ENCODE data around the gene SEBOX. TPM values are rescaled to one million over a fixed set of nuclear protein-coding genes. Genes with fewer than 3 reads are reported as not detected.

SEBOX gene
- total and polyA plus RNA-seq, 2 of the 8 experiments (the other 6 are each of a cell fraction or from before 2014, with no cell fraction given), result not detected

DNA sequence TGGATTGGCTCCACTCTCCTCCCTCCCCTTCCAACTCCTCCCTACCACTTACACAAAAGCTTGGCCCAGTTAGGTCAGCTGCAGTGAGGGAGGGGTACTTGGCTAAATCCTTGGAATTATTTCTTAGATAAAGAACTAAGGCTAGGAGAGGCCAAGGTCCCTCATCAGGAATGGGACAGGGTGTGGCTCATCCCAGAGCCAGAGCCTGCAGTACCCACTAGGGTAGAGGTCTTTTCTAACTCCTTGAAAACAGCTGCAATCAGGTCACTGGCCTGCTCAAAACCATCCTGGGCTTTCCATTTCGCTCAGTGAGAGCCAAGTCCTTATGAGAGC is 42.9 kb upstream of the SEBOX start:
- H4K5ac ChIP-seq (ENCODE audit: insufficient read length, low read depth, low read length), result no peak overlapping the region
- DNase-seq (ENCODE audit: low read depth in 1 of 2, low spot score in 2 of 2) (no peak), FAIRE-seq (no peak)
- ChIA-PET CTCF (ENCODE audit: partially characterized antibody) (interaction anchor here (0.7 to 5.8 kb wide), 9 partner anchors 9 to 86 kb away, joined by 3 to 52 read pairs (median 5); partner anchors contain the start of gene POLDIP2), POLR2A (ENCODE audit: partially characterized antibody) (interaction anchor here (1.0 to 12.8 kb wide), 3 partner anchors 11 to 22 kb away, joined by 3 to 135 read pairs (median 12); no protein-coding TSS in a partner anchor)
- no peak overlapping the region for H3K4ac ChIP-seq (replicated peaks; ENCODE audit: insufficient read length, low read depth, low read length)
- no peaks in the 10 kb centered on the region for H3K79me1 ChIP-seq (ENCODE audit: low read depth, low read length)
- H3K23ac ChIP-seq (ENCODE audit: insufficient read length), result no peak overlapping the region
- no peak overlapping the region for H2BK15ac ChIP-seq (ENCODE audit: low read length)
- no peak overlapping the region for H2AK5ac ChIP-seq (ENCODE audit: low read depth, low read length)
- H2BK5ac ChIP-seq (ENCODE audit: low read depth, low read length), result peak overlapping the region; percentile 53; the same call in 1 of the 2 replicates
- peak overlapping the region in 1 of 4 experiments; percentile 8; a peak in 2 of 8 replicates for H3K4me3 ChIP-seq (ENCODE audit: extremely low read depth in 1 of 4, insufficient read depth in 2 of 4, low read depth in 3 of 4, low read length in 4 of 4)
- peak overlapping the region; percentile 88; the same call in 1 of the 2 replicates for H2BK20ac ChIP-seq (ENCODE audit: low read length)
- no peak overlapping the region for H3K14ac ChIP-seq (ENCODE audit: insufficient read length)
- peak overlapping the region; percentile 23 for H4K91ac ChIP-seq (replicated peaks; ENCODE audit: insufficient read length, low read length)
- no peaks in the 10 kb centered on the region for H3K36me3 ChIP-seq (ENCODE audit: control insufficient read depth in 2 of 4, insufficient read depth in 4 of 4, low read length in 3 of 4)
- H3K9me3 ChIP-seq (ENCODE audit: insufficient read depth in 2 of 2, low read depth in 1 of 2, low read length in 1 of 2), result no peaks in the 10 kb centered on the region
- H3K27me3 ChIP-seq (replicated peaks in 1 of 4; ENCODE audit: control insufficient read depth in 3 of 4, extremely low read depth in 1 of 4, insufficient read depth in 3 of 4, low read length in 3 of 4), result peaks cover 0 to 28% (median 12%) of the 10 kb centered on the region in 4 experiments; a peak in 5 of 7 replicates
- peaks cover 29 to 53% (median 31%) of the 10 kb centered on the region in 4 experiments for H3K4me1 ChIP-seq (replicated peaks in 1 of 4; ENCODE audit: control insufficient read depth in 3 of 4, insufficient read depth in 4 of 4, low read length in 3 of 4)
- no peaks in the 10 kb centered on the region; a peak in 1 of 4 replicates for H3K79me2 ChIP-seq (ENCODE audit: control insufficient read depth in 1 of 2, insufficient read depth in 2 of 2, low read length in 2 of 2)
- no peak overlapping the region for H4K8ac ChIP-seq (ENCODE audit: extremely low read depth, insufficient read depth, low read length)
- no peak overlapping the region for H3K9ac ChIP-seq (replicated peaks in 1 of 4; ENCODE audit: extremely low read depth in 1 of 4, low read depth in 3 of 4, low read length in 3 of 4)
- no peak overlapping the region for H2AFZ ChIP-seq (ENCODE audit: low read length)
- H3K23me2 ChIP-seq (ENCODE audit: low read depth, low read length), result peaks cover 12% of the 10 kb centered on the region; the same call in 1 of the 2 replicates
- H3K18ac ChIP-seq (ENCODE audit: extremely low read depth, low read length), result peak overlapping the region; percentile 39; the same call in 1 of the 2 replicates
- H3K27ac ChIP-seq (ENCODE audit: low read depth, low read length), result no peak overlapping the region
- no peaks in the 10 kb centered on the region for H4K20me1 ChIP-seq (replicated peaks in 1 of 2; ENCODE audit: control insufficient read depth in 1 of 2, insufficient read depth in 2 of 2, low read length in 2 of 2)
- H3K4me2 ChIP-seq (ENCODE audit: insufficient read depth in 1 of 2, low read depth in 2 of 2, low read length in 2 of 2), result peak overlapping the region; percentile 59 to 78
- H2BK120ac ChIP-seq (replicated peaks; ENCODE audit: low read depth, low read length), result peak overlapping the region; percentile 70
- H2BK12ac ChIP-seq (ENCODE audit: low read depth, low read length), result peak overlapping the region; percentile 69; the same call in 1 of the 2 replicates
- 72% methylated on average over 1 of the region's 1 CpG; no CpG with 5 or more reads in 1 of the 2 experiments for WGBS, 2 experiments (ENCODE audit: extremely low coverage in 1 of 2, insufficient coverage in 1 of 2, insufficient read length in 1 of 2, insufficient replicate concordance in 2 of 2, low coverage in 1 of 2, low lambda C conversion rate in 2 of 2, missing lambda C conversion rate in 1 of 2)
- no peak overlapping the region for H3K56ac ChIP-seq (replicated peaks; ENCODE audit: insufficient read length, low read depth, low read length)
- TF ChIP-seq TAF1 (IDR thresholded peaks at IDR 0.05; ENCODE audit: low read depth, low read length), result no peak
- no peak for TF ChIP-seq BCL11A (IDR thresholded peaks at IDR 0.05; ENCODE audit: low read depth in 2 of 2, low read length in 2 of 2)
- no peak for TF ChIP-seq SUZ12 (IDR thresholded peaks at IDR 0.05; ENCODE audit: low read length)
- TF ChIP-seq SIN3A (conservative IDR thresholded peaks at IDR 0.05 in 1 of 2, IDR thresholded peaks at IDR 0.05 in 1 of 2; ENCODE audit: low read depth in 1 of 2, low read length in 2 of 2), result 0 out of 4 replicates have a peak, but pooled peaks of 1 of the 2 experiments have one; percentile 3
- TF ChIP-seq, protein P1, sequence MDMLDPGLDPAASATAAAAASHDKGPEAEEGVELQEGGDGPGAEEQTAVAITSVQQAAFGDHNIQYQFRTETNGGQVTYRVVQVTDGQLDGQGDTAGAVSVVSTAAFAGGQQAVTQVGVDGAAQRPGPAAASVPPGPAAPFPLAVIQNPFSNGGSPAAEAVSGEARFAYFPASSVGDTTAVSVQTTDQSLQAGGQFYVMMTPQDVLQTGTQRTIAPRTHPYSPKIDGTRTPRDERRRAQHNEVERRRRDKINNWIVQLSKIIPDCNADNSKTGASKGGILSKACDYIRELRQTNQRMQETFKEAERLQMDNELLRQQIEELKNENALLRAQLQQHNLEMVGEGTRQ (IDR thresholded peaks at IDR 0.05; ENCODE audit: low read length), result no peak
- TF ChIP-seq ATF2 (IDR thresholded peaks at IDR 0.05; ENCODE audit: low read length), result no peak
- no peak for TF ChIP-seq HDAC2 (IDR thresholded peaks at IDR 0.05; ENCODE audit: borderline replicate concordance in 1 of 2, low read depth in 2 of 2, low read length in 2 of 2)
- no peak for TF ChIP-seq TBP (IDR thresholded peaks at IDR 0.05; ENCODE audit: low read depth, low read length)
- TF ChIP-seq RBBP5 (IDR thresholded peaks at IDR 0.05; ENCODE audit: borderline replicate concordance, low read depth, low read length), result 0 out of 2 replicates have a peak, but pooled peaks have one; percentile 35
